GDM1 (cell line): Measurements from ENCODE around the gene KHK.
A peak's percentile ranks its signal among the peaks of the same experiment; 100 is the strongest.

Source experiments
- DNase-seq: peaks from one replicate; lab custom pipeline; 2025; lab: John Stamatoyannopoulos, UW

KHK gene

DNA sequence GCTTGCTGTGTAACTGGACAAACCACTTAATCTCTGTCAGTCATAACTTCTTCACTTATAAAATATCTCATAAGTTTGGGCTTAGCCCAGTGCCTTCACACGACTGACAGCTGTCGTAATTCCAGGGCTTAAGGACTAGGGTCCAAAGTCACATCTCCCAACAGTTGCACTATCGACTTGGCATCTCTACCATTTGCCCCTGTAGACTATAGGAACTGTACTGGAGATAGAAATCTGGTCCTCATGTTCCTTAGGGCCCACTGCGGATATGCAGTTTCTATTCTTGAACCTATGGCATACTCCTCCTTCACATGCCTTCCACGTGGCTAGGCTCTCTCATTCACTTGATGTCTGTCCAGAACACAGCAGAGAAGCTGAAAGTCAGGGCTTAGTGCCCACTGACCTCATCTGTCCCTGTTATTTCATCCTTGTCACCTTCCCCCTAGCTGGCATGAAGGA, 39.7 kb downstream of the KHK start:
- no peak for DNase-seq

DNA sequence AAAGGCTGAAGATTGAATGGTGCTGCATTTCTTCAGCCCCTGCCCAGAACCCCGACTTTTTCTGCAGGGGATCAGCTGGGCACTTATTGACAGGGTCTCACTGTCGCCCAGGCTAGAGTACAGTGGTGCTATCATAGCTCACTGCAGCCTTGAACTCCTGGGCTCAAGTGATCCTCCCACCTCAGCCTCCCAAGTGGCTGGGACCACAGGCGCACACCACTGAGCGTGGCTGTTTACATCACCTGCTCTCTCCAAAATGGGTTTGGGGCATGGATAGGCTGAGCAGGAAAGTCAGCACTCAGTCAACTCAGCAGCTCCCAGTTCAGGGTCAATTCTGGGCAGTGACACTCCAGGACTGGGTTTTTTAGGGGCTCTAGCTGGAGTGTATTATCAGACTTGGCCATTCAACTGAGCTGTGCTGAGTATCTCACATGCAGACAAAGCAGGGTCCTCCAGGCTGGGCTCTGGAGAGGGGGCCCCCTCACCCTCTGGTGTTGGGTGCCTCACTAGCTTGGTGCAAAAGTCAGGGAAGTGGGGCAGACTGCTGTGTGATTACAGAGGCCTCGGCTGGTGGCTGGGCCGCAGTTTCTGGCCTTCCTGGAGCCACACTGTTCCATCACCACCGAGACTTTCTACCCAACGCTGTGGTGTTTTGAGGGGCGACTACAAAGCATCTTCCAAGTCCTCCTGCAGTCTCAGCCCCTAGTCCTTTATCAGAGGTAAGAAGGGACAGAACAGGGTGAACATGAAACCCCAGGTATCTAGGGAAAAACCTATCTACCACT, 41.5 kb downstream of the KHK start:
- DNase-seq, result no peak

DNA sequence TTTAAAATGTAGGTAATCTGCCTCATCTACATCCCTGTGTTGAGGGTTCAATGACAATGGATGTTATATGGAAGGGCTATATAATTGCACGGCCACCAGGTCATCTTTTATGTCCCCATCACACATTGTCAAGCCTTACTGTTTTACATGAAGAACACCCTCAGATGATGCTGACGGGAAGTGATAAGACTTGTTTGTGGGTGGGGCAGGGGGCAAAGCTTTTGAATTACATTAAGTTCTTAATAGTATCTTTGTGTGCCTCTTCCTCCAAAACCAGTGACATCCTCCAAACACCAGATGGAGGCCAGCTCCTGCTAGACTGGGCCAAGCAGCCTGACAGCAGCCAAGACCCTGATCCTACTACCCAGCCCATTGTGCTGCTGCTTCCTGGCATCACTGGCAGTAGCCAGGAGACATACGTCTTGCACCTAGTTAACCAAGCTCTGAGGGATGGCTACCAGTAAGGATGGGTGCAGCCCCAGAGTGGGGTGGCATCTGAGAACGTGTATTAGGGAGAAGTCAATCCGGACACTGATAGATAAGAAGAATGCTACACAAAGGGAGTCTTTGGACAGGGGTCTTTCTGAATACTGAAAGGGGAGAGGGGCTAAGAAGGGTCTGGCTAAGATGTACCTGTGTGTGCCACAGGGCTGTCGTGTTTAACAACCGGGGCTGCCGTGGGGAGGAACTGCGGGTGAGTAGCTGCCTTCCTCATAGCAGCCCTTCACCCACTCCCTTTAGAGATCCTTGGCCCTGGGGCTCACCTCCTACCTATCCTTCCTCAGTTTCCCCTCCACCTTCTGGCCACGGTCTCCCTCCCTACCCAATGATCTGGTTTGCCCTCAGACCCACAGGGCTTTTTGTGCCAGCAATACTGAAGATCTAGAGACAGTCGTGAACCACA, 42.3 kb downstream of the KHK start:
- DNase-seq, result no peak

- no peak for DNase-seq
Observed at GRCh38 chr2:27130396-27130795, 43.8 kb downstream of the KHK start.

- DNase-seq, result no peak
Observed at GRCh38 chr2:27131429-27131828, 44.9 kb downstream of the KHK start.

- DNase-seq, result no peak
Observed at GRCh38 chr2:27133195-27133875, 46.8 kb downstream of the KHK start.

DNA sequence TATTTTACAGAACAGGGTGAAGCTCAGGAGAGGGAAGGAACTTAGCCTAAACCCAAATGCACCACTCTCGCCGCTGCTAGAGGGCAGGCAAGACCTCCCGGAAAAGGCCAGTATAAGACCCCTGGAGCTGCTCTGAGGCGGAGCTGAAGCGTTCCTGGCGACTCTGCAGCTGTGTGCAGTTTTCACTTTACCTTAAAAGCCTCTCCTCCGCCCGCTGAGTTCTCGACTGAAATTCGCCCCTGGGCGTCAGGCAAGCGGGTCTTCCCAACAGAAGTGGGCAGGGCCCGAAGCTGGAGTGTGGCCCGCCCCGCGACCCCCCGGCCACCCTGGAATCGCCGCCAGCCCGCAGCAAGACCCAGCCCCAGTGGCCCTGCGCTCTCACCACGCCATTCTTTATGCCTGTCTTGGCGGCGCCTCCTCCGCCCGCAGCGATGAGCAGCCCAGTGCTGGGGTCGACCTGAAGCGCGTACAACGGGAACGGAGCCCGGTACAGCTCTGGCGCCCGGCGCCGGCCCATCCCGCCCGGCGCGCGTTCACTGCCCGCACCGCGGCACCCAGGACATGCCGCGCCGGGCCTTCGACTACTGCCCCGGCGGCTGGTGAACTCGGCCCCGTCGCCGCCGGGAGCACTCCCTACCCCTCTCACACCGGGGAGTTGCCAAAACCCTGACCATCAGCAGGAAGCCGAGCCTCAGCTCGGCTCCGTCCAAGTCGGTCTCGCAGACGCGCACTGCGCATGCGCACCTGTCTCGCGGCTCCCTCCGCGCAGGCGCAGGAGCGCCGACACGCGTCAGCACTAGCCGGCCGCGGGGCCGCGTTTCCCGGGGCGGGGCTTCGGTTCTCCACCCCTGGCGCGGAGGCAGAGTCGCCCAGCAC, 47.6 kb downstream of the KHK start, which contains the start of gene PREB:
TSS of gene PREB (minus strand) at position 732 of the 876 bp plus-strand sequence. CDS start at position 517, 215 bp downstream.
- peak; percentile 95 for DNase-seq

DNA sequence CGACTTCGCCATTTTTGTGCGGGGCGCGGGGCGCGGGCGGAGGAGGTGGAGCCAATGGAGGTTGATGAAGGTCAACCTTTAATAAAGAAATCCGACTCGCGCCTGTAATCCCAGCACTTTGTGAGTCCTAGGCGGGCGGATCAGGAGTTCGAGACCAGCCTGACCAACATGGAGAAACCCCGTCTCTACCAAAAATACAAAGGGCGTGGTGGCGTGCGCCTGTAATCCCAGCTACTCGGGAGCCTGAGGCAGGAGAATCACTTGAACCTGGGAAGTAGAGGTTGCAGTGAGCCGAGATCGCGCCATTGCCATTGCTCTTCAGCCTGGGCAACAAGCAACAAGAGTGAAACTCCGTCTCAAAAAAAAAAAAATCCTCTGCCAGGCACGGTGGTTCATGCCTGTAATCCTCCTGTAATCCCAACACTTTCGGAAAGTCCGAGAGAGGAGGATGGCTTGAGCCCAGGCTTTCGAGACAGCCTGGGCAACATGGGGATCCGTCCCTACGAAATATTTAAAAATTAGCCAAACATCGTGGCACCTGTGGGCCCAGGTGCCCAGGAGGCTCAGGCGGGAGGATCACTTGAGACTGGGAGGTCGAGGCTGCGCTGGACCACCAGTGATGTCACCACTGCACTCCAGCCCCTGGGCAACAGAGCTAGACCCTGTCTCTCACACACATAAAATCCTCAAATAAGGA, 48.4 kb downstream of the KHK start:
- DNase-seq, result no peak

DNA sequence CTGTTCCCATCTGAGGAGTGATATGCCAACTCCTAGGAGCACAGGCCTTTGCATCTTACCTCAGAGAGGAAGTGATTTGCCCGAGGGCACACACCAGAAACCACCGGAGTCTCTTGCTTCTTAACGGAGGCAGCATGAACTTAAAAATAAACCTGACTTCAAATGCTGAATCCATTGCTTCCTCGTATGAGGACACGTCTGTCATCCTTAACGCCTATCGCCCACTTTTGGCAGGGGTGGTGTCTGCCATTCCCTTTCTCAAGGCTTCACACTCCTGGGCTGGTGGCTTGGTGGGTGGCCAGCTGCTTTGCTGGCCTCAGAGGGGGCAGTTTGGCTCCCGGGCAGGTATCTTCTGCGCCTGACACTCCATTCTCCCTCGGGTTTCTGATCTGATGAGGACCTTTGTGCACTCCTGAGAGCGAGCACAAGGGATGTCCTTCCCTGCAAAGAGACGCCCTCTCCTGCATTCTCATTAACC, 48.9 kb downstream of the KHK start:
- DNase-seq, result peak; percentile 34

- no peak for DNase-seq
Observed at GRCh38 chr2:27136751-27137150, 50.2 kb downstream of the KHK start.

- DNase-seq, result no peak
Observed at GRCh38 chr2:27137322-27137935, 50.9 kb downstream of the KHK start.

- DNase-seq, result no peak
Observed at GRCh38 chr2:27138111-27138510, 51.5 kb downstream of the KHK start.

GRCh38 chr2:27139310-27139709, 52.7 kb downstream of the KHK start, which contains the start of gene PRR30:
TSS of gene PRR30 (minus strand) at chr2:27139410. CDS start at chr2:27138329, 1,081 bp downstream.
- no peak for DNase-seq

GRCh38 chr2:27143285-27143684, 56.7 kb downstream of the KHK start:
- DNase-seq, result no peak

DNA sequence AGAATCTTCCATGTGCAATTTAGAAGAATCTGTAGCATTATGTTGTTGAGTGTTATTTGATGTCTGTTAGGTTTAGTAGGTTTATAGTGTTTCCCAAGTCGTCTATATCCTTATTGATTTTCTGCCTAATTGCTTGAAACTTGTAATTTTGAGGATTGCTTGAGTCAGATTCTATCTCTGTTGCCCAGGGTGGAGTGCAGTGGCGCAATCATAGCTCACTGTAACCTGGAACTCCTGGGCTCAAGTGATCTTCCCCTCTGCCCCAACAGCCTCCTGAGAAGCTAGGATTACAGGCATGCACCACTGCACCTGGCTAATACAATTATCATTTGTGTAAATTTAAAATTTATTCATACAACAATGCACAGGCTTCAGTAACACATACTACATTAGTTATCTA, 59.1 kb downstream of the KHK start:
- no peak for DNase-seq

DNA sequence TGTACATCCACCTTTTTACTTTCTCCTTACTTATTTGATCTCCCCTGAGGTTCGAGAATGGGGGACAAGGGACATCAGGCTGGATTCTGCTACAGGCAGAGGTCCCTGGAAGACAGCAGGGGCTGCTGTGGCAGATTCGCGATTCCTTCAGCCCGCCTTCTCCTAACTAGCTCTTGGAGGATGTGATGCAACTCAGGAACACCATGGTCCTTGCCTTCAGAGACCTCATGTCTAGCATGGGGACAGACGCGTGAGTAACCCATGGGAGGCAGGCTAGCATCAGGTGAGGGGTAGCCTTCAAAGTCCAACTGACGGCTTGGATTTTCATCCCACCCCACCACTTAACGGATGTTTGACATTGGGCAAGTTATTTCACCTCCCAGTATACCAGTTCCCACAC, 61.4 kb downstream of the KHK start:
- no peak for DNase-seq

DNA sequence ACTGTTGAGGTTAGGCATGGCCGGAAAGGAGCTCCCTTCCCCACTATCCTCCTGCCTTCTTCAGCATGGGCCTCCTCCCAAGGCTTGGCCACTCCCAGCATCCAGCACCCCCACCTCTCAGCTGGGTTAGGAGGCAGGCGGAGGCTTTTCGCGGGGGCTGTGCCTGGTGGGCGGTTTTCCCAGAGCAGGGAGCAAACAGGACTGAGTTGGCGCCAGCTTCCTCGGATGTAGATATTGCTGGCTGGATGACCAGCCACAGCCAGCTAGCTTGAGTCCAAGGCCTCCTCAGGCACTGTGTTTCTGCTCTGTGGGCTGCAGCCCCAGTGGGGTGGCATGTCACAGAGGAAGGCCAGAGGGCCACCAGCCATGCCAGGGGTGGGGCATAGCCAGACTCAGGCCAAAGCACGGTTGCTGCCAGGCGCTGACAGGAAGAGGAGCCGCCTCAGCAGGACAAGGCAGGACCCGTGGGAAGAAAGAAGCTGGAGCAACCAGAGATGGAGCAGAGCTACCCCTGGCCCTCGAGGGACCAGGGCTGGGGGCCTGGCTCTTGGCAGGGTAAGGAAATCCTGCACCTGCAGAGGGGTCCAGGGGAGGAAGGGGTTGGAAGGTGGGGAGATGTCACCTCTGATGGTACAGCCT, 62.3 kb downstream of the KHK start, which contains the start of gene TCF23:
TSS of gene TCF23 (plus strand) at position 204 of the 639 bp plus-strand sequence. CDS start at position 334, 130 bp downstream.
- no peak for DNase-seq

GRCh38 chr2:27149570-27150405, 63.2 kb downstream of the KHK start:
- DNase-seq, result no peak
